Measurements from ENCODE around the gene CAMSAP3.

CAMSAP3 gene

GRCh38 chr19:7617172-7617571, 21.5 kb downstream of the CAMSAP3 start:
- DNase-seq, result no peak

- no peak for DNase-seq
Measured at GRCh38 chr19:7617735-7618134, 22.1 kb downstream of the CAMSAP3 start.

GRCh38 chr19:7618348-7618747, 22.7 kb downstream of the CAMSAP3 start:
- no peak for DNase-seq

GRCh38 chr19:7618771-7619510, 23.3 kb downstream of the CAMSAP3 start:
- DNase-seq, result no peak

- no peak for DNase-seq
Measured at GRCh38 chr19:7619671-7620441, 24.2 kb downstream of the CAMSAP3 start.

GRCh38 chr19:7620442-7621412, 25.1 kb downstream of the CAMSAP3 start:
- no peak for DNase-seq

GRCh38 chr19:7622933-7623685, 27.4 kb downstream of the CAMSAP3 start:
- no peak for DNase-seq

GRCh38 chr19:7623725-7624603, 28.3 kb downstream of the CAMSAP3 start:
- no peak for DNase-seq

- no peak for DNase-seq
Measured at GRCh38 chr19:7624810-7625209, 29.1 kb downstream of the CAMSAP3 start.

GRCh38 chr19:7625763-7626372, 30.2 kb downstream of the CAMSAP3 start:
- DNase-seq, result no peak

- no peak for DNase-seq
Measured at GRCh38 chr19:7627166-7627565, 31.5 kb downstream of the CAMSAP3 start.

- no peak for DNase-seq
Measured at GRCh38 chr19:7628589-7629311, 33.1 kb downstream of the CAMSAP3 start.

- peak; percentile 99 for DNase-seq
Measured at GRCh38 chr19:7629347-7630054, 33.8 kb downstream of the CAMSAP3 start, which contains the start of the genes PET100 and XAB2. Gene PET100 (plus strand): TSS chr19:7629793. CDS start chr19:7629834, 41 bp downstream. Gene XAB2 (minus strand): TSS chr19:7629545. CDS start chr19:7629527, 18 bp downstream.

GRCh38 chr19:7631577-7631976, 35.9 kb downstream of the CAMSAP3 start:
- DNase-seq, result no peak

GRCh38 chr19:7632340-7633203, 36.9 kb downstream of the CAMSAP3 start:
- DNase-seq, result no peak

GRCh38 chr19:7633698-7634097, 38.0 kb downstream of the CAMSAP3 start, which contains the start of gene PCP2:
Gene PCP2 (minus strand): TSS chr19:7633719. CDS start chr19:7633457, 262 bp downstream.
- DNase-seq, result no peak

- no peak for DNase-seq
Measured at GRCh38 chr19:7635670-7636069, 40.0 kb downstream of the CAMSAP3 start.

GRCh38 chr19:7636317-7636690, 40.6 kb downstream of the CAMSAP3 start:
- no peak for DNase-seq

Measured in NCI-H510A treated with DMSO at 0.1 percent for 48 hours (cell line).